ENCODE measurements around the gene ABCA1.

DNA sequence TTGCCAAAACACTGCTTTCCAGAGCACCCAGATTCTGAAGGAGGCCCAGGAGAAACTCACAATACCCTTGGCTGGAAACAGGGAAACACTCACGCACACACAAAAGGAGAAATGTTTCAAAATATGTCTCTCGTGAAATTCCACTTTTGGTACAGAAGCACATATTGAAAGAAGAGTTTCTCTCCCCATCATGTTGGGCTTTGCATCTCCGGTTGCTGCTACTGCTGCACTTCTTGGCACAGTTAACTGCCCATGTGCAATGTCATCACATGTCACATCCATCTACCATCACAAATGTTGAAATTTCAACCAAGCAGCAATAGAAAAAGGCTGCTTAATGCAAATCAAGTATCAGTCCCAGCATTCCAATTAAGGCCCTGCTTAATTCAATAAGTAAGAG, 72.1 kb downstream of the ABCA1 start:
- TF ChIP-seq, protein P1, sequence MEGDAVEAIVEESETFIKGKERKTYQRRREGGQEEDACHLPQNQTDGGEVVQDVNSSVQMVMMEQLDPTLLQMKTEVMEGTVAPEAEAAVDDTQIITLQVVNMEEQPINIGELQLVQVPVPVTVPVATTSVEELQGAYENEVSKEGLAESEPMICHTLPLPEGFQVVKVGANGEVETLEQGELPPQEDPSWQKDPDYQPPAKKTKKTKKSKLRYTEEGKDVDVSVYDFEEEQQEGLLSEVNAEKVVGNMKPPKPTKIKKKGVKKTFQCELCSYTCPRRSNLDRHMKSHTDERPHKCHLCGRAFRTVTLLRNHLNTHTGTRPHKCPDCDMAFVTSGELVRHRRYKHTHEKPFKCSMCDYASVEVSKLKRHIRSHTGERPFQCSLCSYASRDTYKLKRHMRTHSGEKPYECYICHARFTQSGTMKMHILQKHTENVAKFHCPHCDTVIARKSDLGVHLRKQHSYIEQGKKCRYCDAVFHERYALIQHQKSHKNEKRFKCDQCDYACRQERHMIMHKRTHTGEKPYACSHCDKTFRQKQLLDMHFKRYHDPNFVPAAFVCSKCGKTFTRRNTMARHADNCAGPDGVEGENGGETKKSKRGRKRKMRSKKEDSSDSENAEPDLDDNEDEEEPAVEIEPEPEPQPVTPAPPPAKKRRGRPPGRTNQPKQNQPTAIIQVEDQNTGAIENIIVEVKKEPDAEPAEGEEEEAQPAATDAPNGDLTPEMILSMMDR (IDR thresholded peaks at IDR 0.05; ENCODE audit: low read length), result no peak
- TF ChIP-seq EZH2 (IDR thresholded peaks at IDR 0.05; ENCODE audit: borderline replicate concordance, low read length), result no peak
